Measurements from ENCODE around the gene POGLUT2.

Gene POGLUT2

DNA sequence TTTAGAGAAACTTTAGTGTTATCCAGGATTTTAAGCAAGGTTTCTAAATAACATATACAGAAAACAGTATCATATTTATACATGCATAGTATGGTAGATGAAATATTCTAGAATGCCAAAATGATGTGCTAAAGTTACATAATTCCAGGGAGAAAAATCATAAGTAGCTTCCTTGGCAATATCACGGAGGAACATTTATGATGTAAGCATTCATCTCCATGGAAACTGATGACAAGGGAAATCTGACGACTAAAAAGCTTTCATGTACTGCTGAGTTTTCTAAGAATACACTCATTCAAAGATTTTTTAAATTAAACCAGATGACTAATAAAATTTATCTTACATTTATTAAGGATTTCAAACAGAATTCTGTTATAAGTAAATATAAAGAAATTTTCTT, 29.9 kb downstream of the POGLUT2 start:
- DNase-seq (ENCODE audit: low read depth) = no peak

DNA sequence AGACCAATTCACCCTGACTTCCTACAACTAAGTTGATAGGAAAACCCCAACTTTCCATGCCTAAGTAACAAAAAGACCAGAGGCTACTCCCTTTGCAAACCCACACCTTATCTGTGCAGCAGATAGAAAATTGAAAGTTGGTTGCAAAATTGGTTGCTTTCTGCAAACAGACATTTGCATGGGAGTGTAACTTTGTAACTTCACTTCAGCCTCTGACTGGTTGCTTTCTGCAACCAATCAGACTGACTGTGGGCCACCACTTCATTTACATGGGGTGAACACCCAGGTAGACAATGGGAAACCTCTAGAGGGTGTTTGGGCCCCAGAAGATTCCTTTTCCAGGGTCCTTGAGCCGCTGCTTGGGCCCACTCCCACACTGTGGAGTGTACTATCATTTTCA, 35.0 kb downstream of the POGLUT2 start:
- no peak for DNase-seq (ENCODE audit: low read depth)

DNA sequence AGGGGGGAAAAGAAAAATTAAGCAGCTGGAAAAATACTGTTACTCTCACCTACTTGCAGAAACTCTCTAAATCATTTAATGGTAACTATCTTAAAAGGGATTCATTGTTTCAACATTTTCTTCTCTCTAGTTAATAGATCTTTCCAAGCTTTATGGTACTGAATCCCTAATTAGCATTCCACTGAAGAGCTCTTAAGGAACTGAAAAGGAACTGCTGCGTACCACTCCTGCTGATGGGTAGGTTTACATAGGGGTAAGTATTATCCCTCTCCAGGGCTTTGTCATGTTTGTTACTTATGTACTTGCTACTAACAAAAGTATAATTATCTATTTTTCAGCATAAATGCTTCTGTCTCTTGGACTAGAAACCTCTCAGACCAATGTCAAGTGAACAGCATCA, 37.7 kb downstream of the POGLUT2 start:
- DNase-seq (ENCODE audit: low read depth) = no peak

DNA sequence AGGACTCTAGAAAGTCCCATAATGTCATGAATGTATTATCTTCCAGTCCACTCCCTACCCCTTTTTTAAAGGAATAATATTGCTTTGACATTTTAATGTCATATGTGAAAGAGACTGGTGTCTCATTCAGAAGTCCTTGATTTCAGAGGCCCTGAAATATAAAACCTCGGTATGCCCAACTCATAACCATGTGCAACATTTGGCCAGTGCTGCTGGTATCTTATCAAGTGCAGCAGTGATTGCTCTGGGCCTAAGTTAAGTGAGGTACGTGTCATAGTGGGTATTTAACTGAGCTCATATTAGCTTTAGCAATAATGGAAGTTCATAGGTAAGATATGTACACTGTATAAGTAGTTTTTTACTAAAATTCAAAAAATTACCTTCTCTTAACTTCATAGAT, 39.9 kb downstream of the POGLUT2 start:
- DNase-seq (ENCODE audit: low read depth) = no peak

DNA sequence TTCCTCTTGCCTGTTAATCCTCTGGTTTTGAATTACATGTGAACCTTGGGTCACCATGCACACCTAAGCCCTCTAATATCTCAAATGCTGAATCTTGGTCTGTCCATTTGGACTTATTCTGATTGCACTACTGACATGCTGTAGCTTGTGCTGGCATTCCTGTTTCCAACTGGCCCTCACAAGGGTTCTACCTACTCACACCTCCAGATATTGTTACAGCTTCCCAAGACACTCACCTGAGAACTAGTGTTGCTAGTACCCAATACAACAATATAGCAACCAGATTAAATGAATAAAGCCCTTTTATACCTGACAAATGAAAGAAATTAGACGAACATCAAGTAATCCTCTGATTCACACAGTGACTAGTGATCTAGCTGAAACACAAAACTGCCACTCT, 41.8 kb downstream of the POGLUT2 start:
- no peak for DNase-seq (ENCODE audit: low read depth)

DNA sequence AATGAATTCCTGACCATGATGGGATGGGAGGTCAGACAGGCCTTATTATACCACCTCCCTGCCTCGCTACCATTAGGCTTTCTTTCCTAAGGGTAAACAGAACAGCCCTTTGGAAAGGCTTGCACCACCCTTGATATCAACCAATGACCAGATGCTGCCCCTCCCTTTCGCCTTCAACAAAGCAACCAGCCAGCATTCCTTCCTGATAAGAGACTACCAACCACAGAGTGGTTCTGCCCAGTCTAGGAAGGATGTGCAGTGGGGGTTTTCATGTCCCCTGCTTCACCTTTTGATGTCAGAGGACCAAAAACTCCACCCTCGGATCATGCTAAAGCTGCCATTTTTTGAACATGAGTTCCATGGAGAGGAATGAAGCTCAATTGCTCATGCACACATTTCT, 46.9 kb downstream of the POGLUT2 start:
- DNase-seq (ENCODE audit: low read depth) = no peak

DNA sequence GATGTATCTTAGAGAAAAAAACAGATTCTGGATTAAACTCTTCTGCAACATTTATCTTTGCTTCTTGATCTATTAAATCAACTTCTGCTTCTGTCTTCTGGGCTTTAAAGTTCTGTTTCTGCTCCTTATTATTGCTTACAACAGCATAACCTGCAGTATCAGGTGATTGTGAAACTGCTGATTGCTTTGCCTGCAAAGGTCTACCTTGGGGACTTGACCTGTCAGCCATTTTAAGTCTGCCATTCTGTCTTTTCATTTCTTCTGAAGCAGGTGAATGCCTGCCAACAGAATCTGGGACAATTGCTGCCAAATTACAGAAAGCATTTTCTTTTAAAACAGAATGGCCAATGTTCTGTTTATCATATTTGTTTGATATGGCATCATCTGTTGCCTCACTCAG, 56.3 kb downstream of the POGLUT2 start:
- no peak for DNase-seq (ENCODE audit: low read depth)

DNA sequence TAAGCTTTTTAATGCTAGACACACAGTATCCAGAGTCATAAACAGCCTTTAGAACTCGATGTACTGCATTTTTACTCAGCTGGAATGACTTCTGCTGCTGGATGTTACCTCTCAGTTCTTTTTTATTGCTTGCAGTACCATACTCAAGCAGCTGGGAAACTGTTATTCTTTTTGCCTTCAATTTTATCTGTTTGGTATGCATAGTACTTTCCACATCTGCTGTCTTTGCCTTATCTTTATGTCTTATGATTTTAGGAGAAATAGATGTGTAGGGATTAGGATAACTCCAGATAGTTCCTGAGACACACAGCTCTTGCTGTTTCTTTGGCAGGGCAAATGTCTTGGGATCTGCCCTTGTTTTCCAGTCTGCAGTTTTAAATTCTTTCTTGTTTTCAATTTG, 56.7 kb downstream of the POGLUT2 start:
- DNase-seq (ENCODE audit: low read depth) = no peak
